PC-3 (cell line): ENCODE measurements around the gene ZNF385B. TPM values are rescaled to one million over a fixed set of nuclear protein-coding genes. Genes with fewer than 3 reads are reported as not detected.

Experiments used
- ATAC-seq: fragments of 200-7000 bp; cut with Tn5 transposase; 2 replicates; pipeline ENCODE4 v1.9.1; 2020; ENCODE audit warnings: mild to moderate bottlenecking, moderate library complexity
- BruUV-seq: library from RNA; stranded (reverse); fragments of 400-500 nt; replicated peaks from 2 replicates; lab custom pipeline; 2021; lab: Mats Ljungman, UMichigan
- CTCF ChIA-PET: fragments of 300-600 bp; sonication (Branson Sonifier 250); formaldehyde crosslinking; loops from one replicate; lab custom pipeline; 2022; ENCODE audit warnings: antibody characterized with exemption; lab: Charles Lee
- POLR2A ChIA-PET: fragments of 300-600 bp; sonication (Branson Sonifier 250); formaldehyde crosslinking; loops from one replicate; lab custom pipeline; 2022; ENCODE audit warnings: antibody characterized with exemption; ENCODE audit not compliant: unreplicated experiment; lab: Charles Lee
- DNase-seq: peaks from one replicate; pipeline ENCODE4 v3.0.0-alpha.2; 2015
- H2AFZ ChIP-seq: fragments of 300-600 bp; sonication (generic); 2 replicates; pipeline ENCODE4 v1.6.0; 2016; ENCODE audit warnings: antibody characterized with exemption, low read length
- H3F3A ChIP-seq: fragments of 300-600 bp; sonication (generic); one replicate; pipeline ENCODE4 v1.6.0; 2017; ENCODE audit warnings: antibody characterized with exemption, low read length, control low read depth, mild to moderate bottlenecking; ENCODE audit not compliant: unreplicated experiment
- H3K27ac ChIP-seq: fragments of 300-600 bp; sonication (generic); 2 replicates; pipeline ENCODE4 v1.5.1; 2016; ENCODE audit warnings: mild to moderate bottlenecking, low read length
- H3K27me3 ChIP-seq: fragments of 300-600 bp; sonication (generic); 2 replicates; pipeline ENCODE4 v1.6.1; 2016; ENCODE audit warnings: low read length, mixed read lengths
- H3K36me3 ChIP-seq: fragments of 300-600 bp; sonication (generic); 2 replicates; pipeline ENCODE4 v1.6.1; 2016; ENCODE audit warnings: low read depth, mixed run types, low read length, mixed read lengths
- H3K4me1 ChIP-seq: fragments of 300-600 bp; sonication (generic); 2 replicates; pipeline ENCODE4 v1.5.1; 2016; ENCODE audit warnings: low read length; ENCODE audit not compliant: insufficient read depth
- H3K4me2 ChIP-seq: fragments of 300-600 bp; sonication (generic); 2 replicates; pipeline ENCODE4 v1.6.0; 2016; ENCODE audit warnings: low read length
- H3K4me3 ChIP-seq: fragments of 300-600 bp; sonication (generic); 2 replicates; pipeline ENCODE4 v1.5.1; 2016; ENCODE audit warnings: mild to moderate bottlenecking, low read length, mixed read lengths
- H3K79me2 ChIP-seq: fragments of 300-600 bp; sonication (generic); 2 replicates; pipeline ENCODE4 v1.6.1; 2017; ENCODE audit warnings: low read length, mixed read lengths
- H3K9ac ChIP-seq: fragments of 300-600 bp; sonication (generic); 2 replicates; pipeline ENCODE4 v1.6.0; 2016; ENCODE audit warnings: mild to moderate bottlenecking, low read length
- H3K9me2 ChIP-seq: fragments of 300-600 bp; sonication (generic); replicated peaks from 2 replicates; pipeline ENCODE4 v1.6.1; 2016; ENCODE audit warnings: mixed run types, low read length, mixed read lengths
- H3K9me3 ChIP-seq: fragments of 300-600 bp; sonication (generic); 2 replicates; pipeline ENCODE4 v1.6.1; 2016; ENCODE audit warnings: low read length, mixed read lengths
- H4K20me1 ChIP-seq: fragments of 300-600 bp; sonication (generic); 2 replicates; pipeline ENCODE4 v1.6.1; 2016; ENCODE audit warnings: low read length, mixed read lengths
- EZH2 ChIP-seq: fragments of 300-600 bp; sonication (generic); IDR thresholded peaks from one replicate; pipeline ENCODE4 v1.6.1; 2017; ENCODE audit warnings: antibody characterized with exemption, mild to moderate bottlenecking, low read length; ENCODE audit not compliant: unreplicated experiment
- EZH2phosphoT487 ChIP-seq: fragments of 300-600 bp; sonication (generic); IDR thresholded peaks from 2 replicates; pipeline ENCODE4 v1.6.1; 2018; ENCODE audit warnings: mild to moderate bottlenecking, antibody characterized with exemption, low read length, borderline replicate concordance
- intact Hi-C: fragments of 100-400 bp; cut with micrococcal nuclease; formaldehyde crosslinking; loops from 2 replicates; pipeline ENCODE4 v1.9.0; 2023
- total RNA-seq: library from RNA; depleted of rRNA; stranded (reverse); fragments of >200 nt; gene quantifications from 2 replicates; pipeline ENCODE4 v1.2.3, GENCODE V29; 2014
- TF ChIP-seq, protein P1 (sequence below): fragments of 300-600 bp; sonication (generic); conservative IDR thresholded peaks from 2 replicates; pipeline ENCODE4 v1.5.1; 2017; ENCODE audit warnings: antibody characterized with exemption, low read depth, mild to moderate bottlenecking, low read length

The ZNF385B gene
- total RNA-seq, 1 experiment from 2014 or later = 2.4 TPM

DNA sequence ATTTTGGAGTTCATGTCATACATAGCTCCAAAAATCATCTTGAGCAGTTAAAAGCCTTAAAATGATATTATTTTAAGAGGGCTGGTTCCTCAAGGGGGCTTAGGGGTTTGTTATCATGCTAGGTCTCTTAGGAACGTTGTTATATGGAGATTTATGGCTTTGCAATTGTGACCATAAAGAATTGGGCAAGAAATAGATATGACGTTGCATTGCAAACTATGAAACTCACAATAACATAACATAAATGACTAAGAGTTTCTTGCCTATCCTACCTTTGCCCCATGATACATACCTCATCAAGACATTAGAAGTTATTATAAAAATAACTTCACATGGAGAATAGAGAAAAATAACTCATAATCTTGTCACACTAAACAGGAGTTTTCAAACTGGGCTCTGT lies 390.4 kb downstream of the ZNF385B start:
- intact Hi-C loops = no loop called here
- H3K4me1 ChIP-seq = peaks cover 7% of the 10 kb centered on the region; the same call in 1 of the 2 replicates
- H3K9ac ChIP-seq = no peak overlapping the region
- H3K27ac ChIP-seq = no peak overlapping the region
- ChIA-PET CTCF (no interaction called here), POLR2A (no interaction called here)
- H3K9me3 ChIP-seq = no peaks in the 10 kb centered on the region
- no peaks in the 10 kb centered on the region for H3K9me2 ChIP-seq
- no peaks in the 10 kb centered on the region for H3F3A ChIP-seq
- TF ChIP-seq EZH2 (no peak), EZH2phosphoT487 (no peak)
- TF ChIP-seq, protein P1, sequence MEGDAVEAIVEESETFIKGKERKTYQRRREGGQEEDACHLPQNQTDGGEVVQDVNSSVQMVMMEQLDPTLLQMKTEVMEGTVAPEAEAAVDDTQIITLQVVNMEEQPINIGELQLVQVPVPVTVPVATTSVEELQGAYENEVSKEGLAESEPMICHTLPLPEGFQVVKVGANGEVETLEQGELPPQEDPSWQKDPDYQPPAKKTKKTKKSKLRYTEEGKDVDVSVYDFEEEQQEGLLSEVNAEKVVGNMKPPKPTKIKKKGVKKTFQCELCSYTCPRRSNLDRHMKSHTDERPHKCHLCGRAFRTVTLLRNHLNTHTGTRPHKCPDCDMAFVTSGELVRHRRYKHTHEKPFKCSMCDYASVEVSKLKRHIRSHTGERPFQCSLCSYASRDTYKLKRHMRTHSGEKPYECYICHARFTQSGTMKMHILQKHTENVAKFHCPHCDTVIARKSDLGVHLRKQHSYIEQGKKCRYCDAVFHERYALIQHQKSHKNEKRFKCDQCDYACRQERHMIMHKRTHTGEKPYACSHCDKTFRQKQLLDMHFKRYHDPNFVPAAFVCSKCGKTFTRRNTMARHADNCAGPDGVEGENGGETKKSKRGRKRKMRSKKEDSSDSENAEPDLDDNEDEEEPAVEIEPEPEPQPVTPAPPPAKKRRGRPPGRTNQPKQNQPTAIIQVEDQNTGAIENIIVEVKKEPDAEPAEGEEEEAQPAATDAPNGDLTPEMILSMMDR = no peak
- H2AFZ ChIP-seq = no peak overlapping the region
- no peaks in the 10 kb centered on the region for H3K36me3 ChIP-seq
- DNase-seq (no peak), ATAC-seq (no peak)
- H3K4me2 ChIP-seq = no peak overlapping the region
- no peaks in the 10 kb centered on the region for H3K27me3 ChIP-seq
- H3K4me3 ChIP-seq = no peak overlapping the region
- no TSS peak for BruUV-seq
- no peaks in the 10 kb centered on the region for H4K20me1 ChIP-seq
- no peaks in the 10 kb centered on the region for H3K79me2 ChIP-seq

DNA sequence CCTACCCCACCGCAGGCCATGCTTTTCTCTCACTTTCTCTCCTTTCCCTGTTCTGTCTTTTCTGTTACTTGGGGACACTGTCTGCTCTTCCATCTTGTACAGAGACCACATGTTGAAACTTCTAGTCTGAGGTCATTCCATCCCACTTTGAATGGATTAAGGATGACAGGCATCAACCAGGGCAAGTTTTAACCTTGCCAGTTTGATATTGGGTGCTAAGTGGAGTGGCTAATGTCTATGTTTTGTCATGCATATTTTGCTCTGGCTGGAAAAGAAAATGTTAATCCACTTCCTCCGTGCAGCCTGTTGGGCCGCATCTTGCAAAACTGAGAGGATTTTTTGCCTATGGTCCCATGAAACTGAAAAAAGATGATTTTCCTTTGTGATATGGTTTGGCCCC lies 391.3 kb downstream of the ZNF385B start:
- POLR2A ChIA-PET = no interaction called here
- Histone ChIP-seq H4K20me1 (no peaks in the 10 kb centered on the region), H3K27ac (no peak overlapping the region), H3K4me2 (no peak overlapping the region), H3K4me1 (peaks cover 7% of the 10 kb centered on the region; the same call in 1 of the 2 replicates), H3K9me2 (no peaks in the 10 kb centered on the region), H3K9me3 (0 out of 2 replicates have a peak, but pooled peaks cover 4% of the 10 kb centered on the region), H3K79me2 (no peaks in the 10 kb centered on the region), H3K9ac (no peak overlapping the region), H3K36me3 (no peaks in the 10 kb centered on the region), H3F3A (no peaks in the 10 kb centered on the region), H2AFZ (no peak overlapping the region), H3K27me3 (no peaks in the 10 kb centered on the region), H3K4me3 (no peak overlapping the region)
- no peak for ATAC-seq
- intact Hi-C loops = no loop called here
- no TSS peak for BruUV-seq
- TF ChIP-seq, protein P1 = no peak
- TF ChIP-seq EZH2phosphoT487 (no peak), EZH2 (no peak)
- no peak for DNase-seq
- CTCF ChIA-PET = no interaction called here

GRCh38 chr2:179467960-179468359 lies 393.5 kb downstream of the ZNF385B start:
- Histone ChIP-seq H3K27me3 (no peaks in the 10 kb centered on the region), H3K4me3 (no peak overlapping the region), H3K79me2 (no peaks in the 10 kb centered on the region), H4K20me1 (no peaks in the 10 kb centered on the region), H3K27ac (no peak overlapping the region), H3K4me2 (no peak overlapping the region), H3K36me3 (no peaks in the 10 kb centered on the region), H3K9me3 (0 out of 2 replicates have a peak, but pooled peaks cover 4% of the 10 kb centered on the region), H2AFZ (no peak overlapping the region), H3K4me1 (peaks cover 7% of the 10 kb centered on the region; the same call in 1 of the 2 replicates), H3F3A (no peaks in the 10 kb centered on the region), H3K9me2 (no peaks in the 10 kb centered on the region), H3K9ac (no peak overlapping the region)
- TF ChIP-seq, protein P1 = no peak
- TF ChIP-seq EZH2 (no peak), EZH2phosphoT487 (no peak)
- ChIA-PET CTCF (no interaction called here), POLR2A (no interaction called here)
- ATAC-seq = no peak
- no TSS peak for BruUV-seq
- intact Hi-C loops = no loop called here
- DNase-seq = no peak
